Upper lobe of left lung (tissue), 4 donors: Measurements from ENCODE around the gene CREB3L4.

ENCODE experiments used
- CTCF ChIP-seq, 6 experiments: fragments of 450-650 bp in 4 of 6; fragments of 200-600 bp in 2 of 6; sonication (generic) in 2 of 6; IDR thresholded peaks; one replicate each; pipeline ENCODE4 v1.5.1; 2016 to 2019; ENCODE audit warnings: antibody characterized with exemption in 6 of 6
- POLR2A ChIP-seq, 4 donors: fragments of 450-650 bp; IDR thresholded peaks; one replicate each; pipeline ENCODE4 v1.5.1; 2016 to 2017; ENCODE audit warnings: antibody characterized with exemption in 4 of 4, mild to moderate bottlenecking in 2 of 4

GRCh38 chr1:153968972-153969371 lies 1.3 kb downstream of the CREB3L4 start:
- TF ChIP-seq CTCF (IDR thresholded peaks at IDR 0.05) (no peak), POLR2A (IDR thresholded peaks at IDR 0.05) (no peak)
